ENCODE data around the gene ALLC. TPM values are rescaled to one million over a fixed set of nuclear protein-coding genes. Genes with fewer than 3 reads are reported as not detected.

The ALLC gene
- total RNA-seq, 1 donor from 2014 or later: not detected

- no peak overlapping the region for H3K27ac ChIP-seq (ENCODE audit: low read depth, low read length)
- H3K36me3 ChIP-seq (ENCODE audit: control insufficient read depth in 3 of 3, insufficient read depth in 3 of 3, low read length in 3 of 3): no peaks in the 10 kb centered on the region
- H3K4me1 ChIP-seq (ENCODE audit: control insufficient read depth in 3 of 3, insufficient read depth in 3 of 3, low read length in 3 of 3): peaks cover 0 to under 1% (median 0%) of the 10 kb centered on the region in 3 donors
- H3K9me3 ChIP-seq (ENCODE audit: control insufficient read depth in 3 of 3, low read length in 3 of 3): no peaks in the 10 kb centered on the region
- peaks cover 4 to 16% (median 8%) of the 10 kb centered on the region in 3 donors for H3K27me3 ChIP-seq (ENCODE audit: control insufficient read depth in 3 of 3, insufficient read depth in 3 of 3, low read length in 3 of 3)
- H3K4me3 ChIP-seq (ENCODE audit: low read length in 3 of 3): no peak overlapping the region
- H3K9ac ChIP-seq (ENCODE audit: low read depth in 1 of 3, low read length in 3 of 3): no peak overlapping the region
These were observed 6.9 kb downstream of the ALLC start for GRCh38 chr2:3664925-3665324.

- Histone ChIP-seq H3K36me3 (ENCODE audit: control insufficient read depth in 3 of 3, insufficient read depth in 3 of 3, low read length in 3 of 3) (no peaks in the 10 kb centered on the region), H3K4me1 (ENCODE audit: control insufficient read depth in 3 of 3, insufficient read depth in 3 of 3, low read length in 3 of 3) (no peaks in the 10 kb centered on the region)
These were observed 8.0 kb downstream of the ALLC start for GRCh38 chr2:3665886-3666612.

GRCh38 chr2:3666613-3666975 is 8.6 kb downstream of the ALLC start:
- Histone ChIP-seq H3K4me1 (ENCODE audit: control insufficient read depth in 3 of 3, insufficient read depth in 3 of 3, low read length in 3 of 3) (no peaks in the 10 kb centered on the region), H3K27ac (ENCODE audit: low read depth, low read length) (no peak overlapping the region), H3K9ac (ENCODE audit: low read depth in 1 of 3, low read length in 3 of 3) (no peak overlapping the region), H3K9me3 (ENCODE audit: control insufficient read depth in 3 of 3, low read length in 3 of 3) (no peaks in the 10 kb centered on the region), H3K27me3 (ENCODE audit: control insufficient read depth in 3 of 3, insufficient read depth in 3 of 3, low read length in 3 of 3) (peaks cover 4 to 22% (median 8%) of the 10 kb centered on the region in 3 donors), H3K4me3 (ENCODE audit: low read length in 3 of 3) (no peak overlapping the region), H3K36me3 (ENCODE audit: control insufficient read depth in 3 of 3, insufficient read depth in 3 of 3, low read length in 3 of 3) (no peaks in the 10 kb centered on the region)

More at GRCh38 chr2:3665886-3666612, 8.0 kb downstream of the ALLC start:
- no peak overlapping the region for H3K27ac ChIP-seq (ENCODE audit: low read depth, low read length)
- H3K9me3 ChIP-seq (ENCODE audit: control insufficient read depth in 3 of 3, low read length in 3 of 3): no peaks in the 10 kb centered on the region
- no peak overlapping the region for H3K4me3 ChIP-seq (ENCODE audit: low read length in 3 of 3)
- peaks cover 4 to 19% (median 8%) of the 10 kb centered on the region in 3 donors for H3K27me3 ChIP-seq (ENCODE audit: control insufficient read depth in 3 of 3, insufficient read depth in 3 of 3, low read length in 3 of 3)
- no peak overlapping the region for H3K9ac ChIP-seq (ENCODE audit: low read depth in 1 of 3, low read length in 3 of 3)

GRCh38 chr2:3667151-3667631 is 9.2 kb downstream of the ALLC start:
- Histone ChIP-seq H3K4me3 (ENCODE audit: low read length in 3 of 3) (no peak overlapping the region), H3K27me3 (ENCODE audit: control insufficient read depth in 3 of 3, insufficient read depth in 3 of 3, low read length in 3 of 3) (peaks cover 4 to 22% (median 8%) of the 10 kb centered on the region in 3 donors), H3K9ac (ENCODE audit: low read depth in 1 of 3, low read length in 3 of 3) (no peak overlapping the region), H3K4me1 (ENCODE audit: control insufficient read depth in 3 of 3, insufficient read depth in 3 of 3, low read length in 3 of 3) (no peaks in the 10 kb centered on the region), H3K36me3 (ENCODE audit: control insufficient read depth in 3 of 3, insufficient read depth in 3 of 3, low read length in 3 of 3) (no peaks in the 10 kb centered on the region), H3K9me3 (ENCODE audit: control insufficient read depth in 3 of 3, low read length in 3 of 3) (no peaks in the 10 kb centered on the region), H3K27ac (ENCODE audit: low read depth, low read length) (no peak overlapping the region)

DNA sequence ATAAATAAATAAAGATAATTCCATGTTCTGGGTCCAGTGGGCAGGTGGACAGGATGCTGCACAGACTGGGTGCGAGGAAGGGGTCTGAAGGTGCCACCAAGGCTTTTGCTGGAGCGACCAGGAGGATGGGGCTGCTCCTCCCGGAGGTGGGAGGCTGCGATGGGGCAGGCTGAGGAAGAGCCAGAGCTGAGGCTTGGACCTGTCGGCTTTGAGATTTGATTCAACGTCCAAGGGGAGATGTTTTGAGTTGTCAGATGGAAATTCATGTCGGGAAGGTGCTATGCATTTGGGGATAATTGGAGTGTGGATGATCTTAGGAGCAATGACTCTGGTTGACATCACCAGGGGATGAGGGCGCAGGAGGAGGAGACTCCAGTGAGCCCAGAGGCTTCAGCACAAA is 11.7 kb downstream of the ALLC start:
- Histone ChIP-seq H3K4me1 (ENCODE audit: control insufficient read depth in 3 of 3, insufficient read depth in 3 of 3, low read length in 3 of 3) (no peaks in the 10 kb centered on the region), H3K36me3 (ENCODE audit: control insufficient read depth in 3 of 3, insufficient read depth in 3 of 3, low read length in 3 of 3) (no peaks in the 10 kb centered on the region), H3K27me3 (ENCODE audit: control insufficient read depth in 3 of 3, insufficient read depth in 3 of 3, low read length in 3 of 3) (peaks cover 4 to 22% (median 8%) of the 10 kb centered on the region in 3 donors), H3K9ac (ENCODE audit: low read depth in 1 of 3, low read length in 3 of 3) (no peak overlapping the region), H3K27ac (ENCODE audit: low read depth, low read length) (no peak overlapping the region), H3K4me3 (ENCODE audit: low read length in 3 of 3) (no peak overlapping the region), H3K9me3 (ENCODE audit: control insufficient read depth in 3 of 3, low read length in 3 of 3) (no peaks in the 10 kb centered on the region)

DNA sequence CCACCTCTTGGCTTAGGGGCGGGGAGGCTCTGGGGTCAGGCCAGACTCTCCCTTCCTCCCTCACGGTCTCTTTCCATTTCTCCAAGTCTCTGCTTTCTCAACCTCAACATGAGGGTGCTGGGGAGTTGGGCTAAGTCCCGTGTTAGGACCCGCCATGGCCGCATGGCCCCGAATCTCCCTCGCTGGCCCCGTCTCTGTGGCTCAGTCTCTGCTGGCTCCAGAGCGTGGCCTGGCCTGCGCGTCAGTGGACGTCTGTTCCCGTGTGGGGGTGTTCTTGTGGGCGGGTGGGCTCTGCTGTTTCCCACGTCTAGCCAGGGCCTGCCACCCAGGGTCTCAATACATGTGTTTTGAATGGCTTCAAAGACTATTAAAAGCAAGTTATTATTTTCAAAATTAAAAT is 12.4 kb downstream of the ALLC start:
- no peak overlapping the region for H3K4me3 ChIP-seq (ENCODE audit: low read length in 3 of 3)
- no peak overlapping the region for H3K27ac ChIP-seq (ENCODE audit: low read depth, low read length)
- H3K4me1 ChIP-seq (ENCODE audit: control insufficient read depth in 3 of 3, insufficient read depth in 3 of 3, low read length in 3 of 3): no peaks in the 10 kb centered on the region
- no peaks in the 10 kb centered on the region for H3K9me3 ChIP-seq (ENCODE audit: control insufficient read depth in 3 of 3, low read length in 3 of 3)
- no peak overlapping the region for H3K9ac ChIP-seq (ENCODE audit: low read depth in 1 of 3, low read length in 3 of 3)
- H3K36me3 ChIP-seq (ENCODE audit: control insufficient read depth in 3 of 3, insufficient read depth in 3 of 3, low read length in 3 of 3): no peaks in the 10 kb centered on the region
- peaks cover 4 to 22% (median 8%) of the 10 kb centered on the region in 3 donors for H3K27me3 ChIP-seq (ENCODE audit: control insufficient read depth in 3 of 3, insufficient read depth in 3 of 3, low read length in 3 of 3)

- no peaks in the 10 kb centered on the region for H3K4me1 ChIP-seq (ENCODE audit: control insufficient read depth in 3 of 3, insufficient read depth in 3 of 3, low read length in 3 of 3)
- H3K27ac ChIP-seq (ENCODE audit: low read depth, low read length): no peak overlapping the region
- no peak overlapping the region for H3K4me3 ChIP-seq (ENCODE audit: low read length in 3 of 3)
- no peaks in the 10 kb centered on the region for H3K36me3 ChIP-seq (ENCODE audit: control insufficient read depth in 3 of 3, insufficient read depth in 3 of 3, low read length in 3 of 3)
- peaks cover 4 to 22% (median 8%) of the 10 kb centered on the region in 3 donors for H3K27me3 ChIP-seq (ENCODE audit: control insufficient read depth in 3 of 3, insufficient read depth in 3 of 3, low read length in 3 of 3)
- H3K9ac ChIP-seq (ENCODE audit: low read depth in 1 of 3, low read length in 3 of 3): no peak overlapping the region
- H3K9me3 ChIP-seq (ENCODE audit: control insufficient read depth in 3 of 3, low read length in 3 of 3): no peaks in the 10 kb centered on the region
These were observed 12.9 kb downstream of the ALLC start for GRCh38 chr2:3670941-3671340.

- Histone ChIP-seq H3K9ac (ENCODE audit: low read depth in 1 of 3, low read length in 3 of 3) (no peak overlapping the region), H3K9me3 (ENCODE audit: control insufficient read depth in 3 of 3, low read length in 3 of 3) (no peaks in the 10 kb centered on the region), H3K4me3 (ENCODE audit: low read length in 3 of 3) (no peak overlapping the region), H3K27me3 (ENCODE audit: control insufficient read depth in 3 of 3, insufficient read depth in 3 of 3, low read length in 3 of 3) (peaks cover 0 to 10% (median 0%) of the 10 kb centered on the region in 3 donors), H3K4me1 (ENCODE audit: control insufficient read depth in 3 of 3, insufficient read depth in 3 of 3, low read length in 3 of 3) (no peaks in the 10 kb centered on the region), H3K36me3 (ENCODE audit: control insufficient read depth in 3 of 3, insufficient read depth in 3 of 3, low read length in 3 of 3) (no peaks in the 10 kb centered on the region), H3K27ac (ENCODE audit: low read depth, low read length) (no peak overlapping the region)
These were observed 15.1 kb downstream of the ALLC start for GRCh38 chr2:3672861-3673678.

- H3K36me3 ChIP-seq (ENCODE audit: control insufficient read depth in 3 of 3, insufficient read depth in 3 of 3, low read length in 3 of 3): no peaks in the 10 kb centered on the region
- no peaks in the 10 kb centered on the region for H3K9me3 ChIP-seq (ENCODE audit: control insufficient read depth in 3 of 3, low read length in 3 of 3)
- H3K27me3 ChIP-seq (ENCODE audit: control insufficient read depth in 3 of 3, insufficient read depth in 3 of 3, low read length in 3 of 3): peaks cover 0 to 8% (median 0%) of the 10 kb centered on the region in 3 donors
- H3K4me1 ChIP-seq (ENCODE audit: control insufficient read depth in 3 of 3, insufficient read depth in 3 of 3, low read length in 3 of 3): no peaks in the 10 kb centered on the region
- no peak overlapping the region for H3K9ac ChIP-seq (ENCODE audit: low read depth in 1 of 3, low read length in 3 of 3)
- no peak overlapping the region for H3K4me3 ChIP-seq (ENCODE audit: low read length in 3 of 3)
- no peak overlapping the region for H3K27ac ChIP-seq (ENCODE audit: low read depth, low read length)
These were observed 16.3 kb downstream of the ALLC start for GRCh38 chr2:3674066-3674845.
